Nucleus accumbens (tissue), 56 donors: Measurements from ENCODE around the gene SOCS3.

Experiments used
- DNase-seq, 56 donors: peaks; one replicate each; lab custom pipeline; 2025; lab: John Stamatoyannopoulos, UW

SOCS3 gene, protein sequence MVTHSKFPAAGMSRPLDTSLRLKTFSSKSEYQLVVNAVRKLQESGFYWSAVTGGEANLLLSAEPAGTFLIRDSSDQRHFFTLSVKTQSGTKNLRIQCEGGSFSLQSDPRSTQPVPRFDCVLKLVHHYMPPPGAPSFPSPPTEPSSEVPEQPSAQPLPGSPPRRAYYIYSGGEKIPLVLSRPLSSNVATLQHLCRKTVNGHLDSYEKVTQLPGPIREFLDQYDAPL

DNA sequence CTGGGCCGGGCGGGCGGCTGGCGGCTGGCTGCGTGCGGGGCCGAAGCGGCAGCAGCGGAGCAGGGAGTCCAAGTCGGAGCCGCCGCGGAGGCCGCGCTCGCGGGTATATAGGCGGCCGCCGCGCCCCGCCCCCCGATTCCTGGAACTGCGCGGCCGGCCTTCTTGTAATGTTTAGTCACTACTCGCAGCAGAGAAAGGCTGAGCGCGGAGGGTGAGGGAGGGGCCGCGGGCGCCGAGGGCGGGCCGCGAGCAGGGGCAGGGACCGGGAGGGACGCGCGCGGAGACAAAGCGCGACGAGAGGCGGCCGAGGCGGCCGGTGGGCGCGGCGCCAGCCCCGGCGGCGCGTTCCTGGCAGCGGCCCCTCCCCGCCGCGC lies at the start of gene SOCS3:
Gene SOCS3 (minus strand): TSS at position 81 of the 374 bp plus-strand sequence. CDS start 982 bp downstream, outside the sequence.
- peak in 52 of 56 donors; percentile 31 to 95 (median 68) for DNase-seq

GRCh38 chr17:78409191-78409928 lies 49.5 kb upstream of the SOCS3 start:
- no peak for DNase-seq

DNA sequence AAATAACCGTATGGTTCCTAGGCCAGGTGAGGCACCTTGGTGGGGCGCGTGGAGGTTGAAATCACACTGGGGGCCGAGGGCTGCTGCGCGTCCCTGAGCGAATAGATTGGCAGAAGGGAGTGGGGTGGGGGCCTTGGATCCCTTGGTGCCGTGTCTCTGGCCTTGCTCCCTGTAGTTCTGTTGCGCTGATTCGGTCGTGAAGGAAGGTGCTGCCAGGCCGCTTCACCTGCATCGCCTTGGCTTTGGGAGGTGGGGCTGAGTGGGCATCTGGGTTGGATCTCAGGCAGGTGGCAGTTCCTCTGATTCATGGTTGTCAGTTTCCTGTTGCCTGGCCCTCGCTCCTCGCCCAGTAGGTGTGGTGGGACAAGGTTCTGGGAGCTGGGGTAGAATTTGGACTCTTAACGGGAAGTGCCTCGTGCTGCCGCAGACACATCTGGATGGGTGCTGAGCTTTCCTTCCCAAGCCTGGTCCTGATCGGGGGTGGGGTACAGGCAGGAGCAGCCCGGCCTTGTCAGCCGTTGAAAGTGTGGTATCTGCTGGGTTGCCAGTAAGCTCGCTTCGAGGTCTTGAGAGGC lies 48.7 kb upstream of the SOCS3 start:
- DNase-seq, result no peak

GRCh38 chr17:78407387-78408000 lies 47.6 kb upstream of the SOCS3 start:
- no peak for DNase-seq

GRCh38 chr17:78406920-78407319 lies 47.0 kb upstream of the SOCS3 start:
- no peak for DNase-seq

- DNase-seq, result no peak
Measured at GRCh38 chr17:78406396-78406795, 46.5 kb upstream of the SOCS3 start.

DNA sequence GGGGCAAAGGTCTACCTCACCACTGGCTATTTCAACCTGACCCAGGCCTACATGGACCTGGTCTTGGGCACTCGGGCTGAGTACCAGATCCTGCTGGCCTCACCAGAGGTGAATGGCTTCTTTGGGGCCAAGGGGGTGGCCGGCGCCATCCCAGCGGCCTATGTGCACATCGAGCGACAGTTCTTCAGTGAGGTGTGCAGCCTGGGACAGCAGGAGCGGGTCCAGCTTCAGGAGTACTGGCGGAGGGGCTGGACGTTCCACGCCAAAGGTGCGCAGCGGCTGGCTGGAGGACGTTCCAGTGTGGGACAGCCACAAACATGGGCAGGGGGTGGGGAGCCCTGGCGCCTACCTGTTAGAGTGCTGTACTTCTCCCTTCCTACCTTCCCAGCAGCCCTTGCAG lies 43.9 kb upstream of the SOCS3 start:
- DNase-seq, result no peak

DNA sequence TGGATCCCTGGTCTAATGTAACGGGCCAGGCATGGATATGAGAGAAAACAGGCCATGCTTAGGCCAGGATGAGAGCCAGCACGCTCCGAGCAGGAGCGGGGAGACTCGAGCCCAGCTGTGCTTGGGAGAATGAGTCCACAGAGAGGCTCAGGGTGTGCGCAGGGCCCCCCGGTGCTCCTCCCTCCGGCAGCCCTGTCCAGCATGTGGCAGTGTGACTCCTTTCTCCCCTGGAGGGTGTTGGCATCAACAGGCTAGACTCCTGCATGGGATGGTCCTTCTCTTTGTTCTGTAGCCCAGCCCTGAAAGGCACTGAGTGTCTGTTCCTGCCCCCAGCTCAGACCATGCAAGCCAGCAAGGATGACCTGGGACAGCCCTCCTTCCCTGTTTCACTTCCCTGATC lies 42.0 kb upstream of the SOCS3 start:
- DNase-seq, result no peak

DNA sequence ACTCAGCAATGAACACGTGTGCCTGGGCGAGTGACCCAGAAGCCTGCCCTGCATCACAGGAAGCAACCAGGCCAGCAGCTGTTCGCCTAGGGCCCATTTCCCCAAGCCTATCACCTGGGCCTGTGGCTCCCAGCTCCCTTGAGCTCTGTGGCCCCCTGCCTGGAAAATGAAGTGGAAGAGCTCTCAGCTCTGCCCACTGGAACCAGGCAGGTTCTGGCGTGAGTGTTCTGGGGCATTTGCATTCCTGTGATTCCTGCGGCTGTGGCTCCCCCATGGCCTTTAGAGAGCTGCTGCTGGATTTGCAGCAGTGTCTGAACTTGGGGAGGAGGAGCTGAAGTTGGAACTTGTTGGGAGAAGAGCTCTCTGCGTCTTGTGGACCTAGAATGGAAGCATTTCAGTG lies 41.4 kb upstream of the SOCS3 start:
- no peak for DNase-seq

GRCh38 chr17:78400581-78401240 lies 40.8 kb upstream of the SOCS3 start:
- DNase-seq, result no peak

- no peak for DNase-seq
Measured at GRCh38 chr17:78399693-78400144, 39.8 kb upstream of the SOCS3 start.

GRCh38 chr17:78399028-78399692 lies 39.3 kb upstream of the SOCS3 start:
- no peak for DNase-seq

- DNase-seq, result no peak
Measured at GRCh38 chr17:78398390-78398789, 38.5 kb upstream of the SOCS3 start.

GRCh38 chr17:78397681-78398101 lies 37.8 kb upstream of the SOCS3 start:
- no peak for DNase-seq

- DNase-seq, result peak in 5 of 56 donors; percentile 10 to 35 (median 18)
Measured at GRCh38 chr17:78396441-78397337, 36.8 kb upstream of the SOCS3 start.

GRCh38 chr17:78395155-78395554 lies 35.3 kb upstream of the SOCS3 start:
- no peak for DNase-seq

DNA sequence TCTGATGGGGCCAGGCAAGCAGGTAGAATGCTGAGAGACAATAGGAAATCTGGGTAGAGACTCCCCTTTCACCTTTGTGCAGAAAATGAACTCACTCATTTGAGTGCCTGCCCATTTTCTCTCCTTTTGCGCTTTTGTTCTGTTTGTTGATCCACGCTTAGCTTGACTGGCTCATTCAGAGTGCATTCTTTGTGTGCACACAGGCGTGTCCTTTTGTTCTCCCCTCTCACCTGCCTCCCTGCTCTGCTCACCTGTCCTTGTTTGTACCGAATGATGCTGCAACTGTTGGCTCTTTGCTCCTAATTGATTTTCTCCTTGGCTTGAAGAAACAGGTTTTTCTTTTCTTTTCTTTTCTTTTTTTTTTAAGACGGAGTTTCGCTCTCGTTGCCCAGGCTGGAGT lies 34.3 kb upstream of the SOCS3 start:
- DNase-seq, result no peak

DNA sequence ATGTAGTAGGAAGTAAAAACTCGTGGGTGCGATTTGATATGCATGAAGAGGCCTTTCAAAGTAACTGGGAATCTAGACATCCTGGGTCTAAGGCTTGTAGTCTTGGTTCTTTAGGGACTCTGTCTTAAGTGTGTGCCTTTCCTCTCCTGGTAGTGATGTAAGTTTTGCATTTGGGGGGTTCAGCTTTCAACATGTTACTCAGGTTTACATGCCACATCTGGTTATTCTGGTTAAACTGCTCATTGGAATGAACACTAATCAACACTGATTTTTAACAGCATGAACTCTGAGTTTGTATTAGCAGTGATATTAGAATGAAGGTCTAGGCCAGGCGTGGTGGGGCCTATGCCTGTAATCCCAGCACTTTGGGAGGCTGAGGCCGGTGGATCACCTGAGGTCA lies 33.7 kb upstream of the SOCS3 start:
- no peak for DNase-seq

- DNase-seq, result no peak
Measured at GRCh38 chr17:78392295-78392694, 32.4 kb upstream of the SOCS3 start.
